Measurements from ENCODE around the gene PDCD2L.

DNA sequence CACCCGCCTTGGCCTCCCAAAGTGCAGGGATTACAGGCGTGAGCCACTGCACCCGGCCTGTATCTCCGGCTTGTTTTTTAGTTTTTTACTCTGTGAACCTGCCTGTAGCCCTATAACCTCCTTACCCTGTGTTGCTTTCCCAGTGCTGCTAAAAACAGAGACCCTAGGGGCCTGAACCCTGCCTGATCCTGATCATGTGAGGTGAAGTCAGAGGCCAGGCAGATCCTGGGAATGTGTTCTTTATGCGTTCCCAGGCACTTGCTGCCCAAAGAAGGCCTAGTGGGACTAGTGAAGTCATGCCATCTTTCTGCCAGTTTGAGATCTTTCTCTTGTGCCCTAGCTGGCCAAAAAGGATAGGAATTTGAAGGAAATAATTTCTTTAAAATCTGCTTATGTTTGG is 28.6 kb downstream of the PDCD2L start:
- TF ChIP-seq, protein P1, sequence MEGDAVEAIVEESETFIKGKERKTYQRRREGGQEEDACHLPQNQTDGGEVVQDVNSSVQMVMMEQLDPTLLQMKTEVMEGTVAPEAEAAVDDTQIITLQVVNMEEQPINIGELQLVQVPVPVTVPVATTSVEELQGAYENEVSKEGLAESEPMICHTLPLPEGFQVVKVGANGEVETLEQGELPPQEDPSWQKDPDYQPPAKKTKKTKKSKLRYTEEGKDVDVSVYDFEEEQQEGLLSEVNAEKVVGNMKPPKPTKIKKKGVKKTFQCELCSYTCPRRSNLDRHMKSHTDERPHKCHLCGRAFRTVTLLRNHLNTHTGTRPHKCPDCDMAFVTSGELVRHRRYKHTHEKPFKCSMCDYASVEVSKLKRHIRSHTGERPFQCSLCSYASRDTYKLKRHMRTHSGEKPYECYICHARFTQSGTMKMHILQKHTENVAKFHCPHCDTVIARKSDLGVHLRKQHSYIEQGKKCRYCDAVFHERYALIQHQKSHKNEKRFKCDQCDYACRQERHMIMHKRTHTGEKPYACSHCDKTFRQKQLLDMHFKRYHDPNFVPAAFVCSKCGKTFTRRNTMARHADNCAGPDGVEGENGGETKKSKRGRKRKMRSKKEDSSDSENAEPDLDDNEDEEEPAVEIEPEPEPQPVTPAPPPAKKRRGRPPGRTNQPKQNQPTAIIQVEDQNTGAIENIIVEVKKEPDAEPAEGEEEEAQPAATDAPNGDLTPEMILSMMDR (IDR thresholded peaks at IDR 0.05 in 8 of 11, conservative IDR thresholded peaks at IDR 0.05 in 3 of 11), result no peak
- TF ChIP-seq POLR2A (IDR thresholded peaks at IDR 0.05), result no peak

Measured in spleen (tissue), 7 donors.